Ammon's horn (tissue), 1 donor: Measurements from ENCODE around the gene SEPHS1.

ENCODE experiments used
- DNase-seq: peaks from one replicate; pipeline ENCODE4 v3.0.0-alpha.2; 2016; ENCODE audit warnings: low spot score

Gene SEPHS1

DNA sequence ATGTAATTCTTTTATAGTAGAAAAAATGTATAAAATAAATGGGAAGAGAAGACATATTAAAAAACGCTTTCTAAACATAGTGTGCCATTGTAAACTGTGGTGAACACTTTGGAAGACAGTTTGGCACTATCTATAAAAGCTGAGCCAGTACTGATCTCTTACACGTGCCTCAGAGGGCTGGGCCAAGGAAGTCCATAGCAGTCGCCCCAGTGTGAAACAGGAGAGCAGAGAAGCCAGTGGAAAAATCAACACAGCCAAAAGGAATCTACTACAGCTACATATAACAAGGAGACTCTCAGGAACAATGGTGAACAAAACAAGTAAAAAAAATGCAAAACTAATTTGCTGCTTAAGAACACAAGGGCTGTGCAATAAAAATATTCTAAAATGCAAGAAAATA is 20.6 kb downstream of the SEPHS1 start:
- no peak for DNase-seq

DNA sequence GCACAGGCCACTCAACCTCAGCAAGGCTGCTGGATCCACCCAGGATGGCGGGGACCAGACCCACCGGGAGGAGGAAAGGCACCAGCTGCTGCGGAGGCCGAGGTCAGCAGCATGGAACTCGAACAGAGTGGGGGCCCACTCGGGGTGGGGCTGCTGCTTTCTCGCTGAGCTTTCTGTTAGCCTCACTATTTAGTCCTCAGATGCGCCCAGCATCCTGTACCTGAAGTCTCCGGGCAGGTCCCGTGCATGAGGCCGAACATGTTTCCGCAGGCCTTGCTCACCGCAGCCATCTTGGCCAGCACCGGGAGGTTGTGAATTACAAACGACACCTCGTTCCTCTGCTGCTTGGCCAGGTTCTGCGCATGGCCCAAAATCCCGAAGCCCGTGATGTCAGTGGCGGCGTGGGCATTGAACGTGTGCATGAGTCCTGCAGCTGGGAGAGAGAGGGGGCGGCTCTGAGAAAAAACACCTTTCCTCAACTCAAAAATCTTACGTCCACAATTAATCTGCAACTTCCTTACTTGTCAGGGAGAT is 25.4 kb downstream of the SEPHS1 start:
- DNase-seq = no peak

DNA sequence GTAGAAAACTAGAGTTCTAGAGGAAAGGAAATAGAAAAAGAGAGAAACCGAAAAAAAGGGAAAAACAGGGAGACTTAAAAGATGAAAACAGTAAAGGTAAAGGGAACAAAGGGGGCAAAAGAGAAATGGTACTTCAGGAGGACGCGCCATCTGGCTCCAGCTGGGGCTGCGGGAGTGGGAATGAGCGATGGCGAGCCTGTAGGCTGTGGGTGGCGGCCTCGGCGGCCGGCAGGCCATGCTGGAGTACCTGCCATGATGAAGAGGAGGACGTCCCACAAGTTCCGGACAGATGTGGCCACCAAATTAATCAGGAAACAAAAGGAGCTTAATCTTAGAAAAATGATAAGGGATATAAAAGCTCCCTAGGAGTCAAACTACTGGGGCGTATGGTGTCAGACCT is 26.5 kb downstream of the SEPHS1 start:
- DNase-seq = no peak

DNA sequence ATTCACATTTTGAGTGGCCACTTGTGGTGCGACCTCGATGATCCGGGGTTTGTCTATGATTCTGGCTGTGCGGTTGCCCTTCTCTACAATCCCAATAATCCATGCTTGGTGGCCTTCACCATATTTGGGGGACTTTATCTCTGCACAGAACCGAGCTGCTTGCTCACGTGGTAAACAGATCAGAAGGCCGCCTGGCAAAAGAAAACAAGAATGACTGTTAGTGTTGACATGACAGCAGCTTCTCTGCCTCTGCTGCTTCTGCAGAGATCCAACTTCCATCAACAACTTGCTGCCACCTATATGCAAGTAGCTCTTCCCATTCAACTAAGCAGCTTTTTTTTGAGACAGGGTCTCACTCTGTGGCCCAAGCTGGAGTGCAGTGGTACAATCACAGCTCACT is 28.9 kb downstream of the SEPHS1 start:
- DNase-seq = no peak

DNA sequence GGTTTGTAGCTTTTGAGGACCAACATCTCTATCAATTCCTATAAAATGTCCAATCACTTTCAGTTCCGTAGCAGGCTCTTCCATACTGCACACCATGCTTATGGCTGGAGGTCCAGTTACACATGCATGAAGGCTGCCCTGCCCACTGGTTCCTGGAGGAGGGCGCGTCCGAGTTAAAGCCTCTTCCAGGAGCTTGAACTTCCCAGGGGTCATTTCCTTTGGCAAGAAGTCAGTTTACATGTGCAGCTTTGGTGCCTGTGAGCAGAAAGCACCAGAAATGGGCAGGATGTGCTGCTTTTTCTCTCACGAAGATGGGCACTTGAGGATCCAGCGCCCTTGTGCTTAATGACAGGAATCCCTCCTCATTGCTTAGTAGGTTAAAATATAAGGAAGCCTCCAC is 30.6 kb downstream of the SEPHS1 start:
- no peak for DNase-seq

DNA sequence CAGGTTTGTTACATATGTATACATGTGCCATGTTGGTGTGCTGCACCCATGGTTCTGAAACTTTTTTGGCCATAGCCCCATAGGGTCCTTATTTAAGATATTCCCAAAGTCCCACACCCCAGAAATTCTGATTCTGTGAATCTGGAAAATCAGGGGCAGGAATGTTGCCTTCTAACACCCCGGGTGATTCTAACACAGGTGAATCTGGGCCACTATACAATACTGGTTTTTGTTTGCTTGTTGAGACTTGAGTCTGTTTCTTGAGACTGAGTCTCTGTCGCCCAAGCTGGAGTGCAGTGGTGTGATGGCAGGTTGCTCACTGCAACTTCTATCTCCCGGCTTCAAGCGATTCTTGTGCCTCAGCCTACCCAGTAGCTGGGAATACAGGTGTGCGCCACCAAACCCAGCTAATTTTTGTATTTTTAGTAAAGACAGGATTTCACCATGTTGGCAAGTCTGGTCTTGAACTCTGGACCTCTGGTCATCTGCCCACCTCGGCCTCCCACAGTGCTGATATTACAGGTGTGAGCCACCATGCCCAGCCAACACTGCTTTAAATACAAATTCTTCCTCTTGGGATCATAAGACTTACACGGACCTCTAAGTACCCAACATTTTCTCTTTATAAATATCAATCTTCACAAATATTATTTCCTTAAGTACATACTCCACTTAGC is 31.3 kb downstream of the SEPHS1 start:
- no peak for DNase-seq

DNA sequence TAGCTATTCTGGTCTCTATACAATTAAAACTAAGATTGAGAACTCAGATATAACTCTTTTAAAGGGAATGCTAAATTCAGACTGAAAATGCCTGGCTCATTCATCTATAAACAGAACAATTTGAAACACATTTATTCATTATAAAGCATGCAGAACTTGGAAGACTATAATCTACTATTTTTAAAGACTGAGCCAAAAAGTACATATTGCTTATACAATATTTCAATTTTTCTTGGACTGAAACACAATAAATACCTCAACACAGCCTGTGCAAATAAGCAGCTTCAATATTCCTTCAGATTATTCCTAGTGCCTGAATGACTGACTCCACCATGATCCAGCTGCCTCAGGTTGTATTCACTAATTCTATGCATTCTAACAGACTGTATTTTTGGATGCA is 32.7 kb downstream of the SEPHS1 start:
- no peak for DNase-seq

DNA sequence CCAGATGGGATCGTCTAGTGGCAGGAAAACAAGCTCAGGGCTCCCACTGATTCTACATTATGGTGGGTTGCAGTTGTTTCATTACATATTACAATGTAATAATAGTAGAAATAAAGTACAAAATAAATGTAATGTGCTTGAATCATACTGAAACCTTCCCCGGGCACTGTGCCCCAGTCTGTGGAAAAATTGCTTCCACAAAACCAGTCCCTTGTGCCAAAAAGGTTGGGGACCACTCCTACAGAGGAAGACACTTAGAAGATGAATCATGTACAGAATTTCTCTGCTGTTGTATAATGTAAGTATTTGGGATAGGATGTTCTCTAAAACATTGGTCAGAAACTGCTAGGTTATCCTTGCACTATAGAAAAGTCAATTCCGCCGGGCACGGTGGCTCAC is 36.9 kb downstream of the SEPHS1 start:
- no peak for DNase-seq

DNA sequence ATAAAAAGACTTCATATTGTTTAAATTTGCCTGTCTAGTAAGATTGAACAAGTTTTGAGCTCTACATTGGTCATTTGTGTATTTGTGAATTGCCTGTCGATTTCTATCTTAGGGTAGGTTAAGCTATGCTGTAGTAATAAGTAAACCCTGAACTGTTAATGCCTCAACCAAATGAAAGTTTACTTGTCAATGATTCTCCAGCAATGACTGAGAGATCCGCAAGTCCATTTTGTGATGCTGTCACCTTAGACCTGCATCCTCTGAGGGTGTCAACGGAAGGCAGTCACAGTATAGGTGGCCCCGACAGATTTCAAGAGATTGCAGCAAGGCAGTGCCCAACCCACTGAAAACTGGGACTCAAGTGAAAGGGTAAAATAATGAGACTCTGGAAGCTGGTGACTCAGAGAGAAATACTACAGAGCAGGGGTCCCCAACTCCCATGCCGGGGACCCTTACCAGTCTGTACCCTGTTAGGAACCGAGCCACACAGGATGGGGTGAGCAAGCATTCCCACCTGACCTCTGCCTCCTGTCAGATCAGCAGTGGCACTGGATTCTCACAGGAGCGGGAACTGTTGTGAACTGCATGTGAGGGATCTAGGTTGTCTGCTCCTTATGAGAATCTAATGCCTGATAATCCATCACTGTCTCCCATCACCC is 37.4 kb downstream of the SEPHS1 start:
- no peak for DNase-seq

DNA sequence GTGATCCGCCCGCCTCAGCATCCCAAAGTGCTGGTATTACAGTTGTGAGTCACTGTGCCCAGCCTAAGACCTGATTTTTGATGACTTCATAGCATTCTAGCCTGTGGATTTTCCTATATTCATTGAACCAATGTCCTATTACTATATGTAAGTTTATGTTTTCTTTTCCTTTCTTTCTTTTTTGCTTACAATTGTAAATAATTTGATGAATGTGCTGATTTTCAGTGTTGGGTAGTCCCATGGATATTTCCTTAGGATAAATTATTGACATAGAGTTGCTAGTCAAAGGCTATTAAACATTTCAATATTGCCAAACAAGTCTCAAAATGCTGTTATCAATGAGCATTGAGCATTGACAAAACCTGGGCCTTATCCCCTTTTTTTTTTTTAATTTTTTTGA is 38.3 kb downstream of the SEPHS1 start:
- no peak for DNase-seq

DNA sequence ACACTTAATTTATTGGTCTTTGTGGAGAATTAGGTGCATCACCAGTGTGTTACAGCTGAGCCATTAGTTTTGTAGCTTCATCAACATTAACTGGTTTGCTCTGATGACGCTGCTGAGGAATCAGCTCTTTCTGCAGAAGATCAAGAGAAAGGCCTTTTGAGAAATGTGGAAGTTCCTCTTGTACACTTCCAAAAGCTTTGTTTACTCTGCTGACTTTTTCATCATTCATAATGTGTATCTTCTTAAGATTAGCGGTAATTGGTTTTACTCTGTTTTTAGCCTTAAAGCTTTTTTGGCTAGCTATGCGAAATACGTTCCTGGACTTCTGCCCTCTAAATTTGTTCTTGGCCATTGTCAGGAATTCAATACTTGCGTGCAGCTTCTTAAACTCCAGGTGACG is 40.0 kb downstream of the SEPHS1 start:
- DNase-seq = no peak

DNA sequence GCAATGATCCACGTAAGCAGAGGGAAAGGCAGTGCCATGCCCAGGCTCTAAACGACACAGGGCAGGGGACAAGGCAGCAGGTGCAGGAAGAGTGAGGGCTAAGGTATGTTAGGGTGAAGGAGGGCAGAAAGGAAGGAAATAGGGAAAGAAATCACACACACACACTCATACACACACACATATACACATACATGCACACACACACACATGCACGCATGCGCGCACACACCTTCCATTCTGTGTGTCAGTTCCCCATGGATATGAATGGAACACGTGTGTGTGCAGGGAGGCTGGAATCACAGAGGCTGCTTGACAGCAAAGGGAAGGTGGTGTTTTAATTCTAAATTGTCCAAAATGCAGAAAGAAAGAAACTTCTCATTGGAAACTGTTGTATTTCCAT is 42.0 kb downstream of the SEPHS1 start:
- no peak for DNase-seq

DNA sequence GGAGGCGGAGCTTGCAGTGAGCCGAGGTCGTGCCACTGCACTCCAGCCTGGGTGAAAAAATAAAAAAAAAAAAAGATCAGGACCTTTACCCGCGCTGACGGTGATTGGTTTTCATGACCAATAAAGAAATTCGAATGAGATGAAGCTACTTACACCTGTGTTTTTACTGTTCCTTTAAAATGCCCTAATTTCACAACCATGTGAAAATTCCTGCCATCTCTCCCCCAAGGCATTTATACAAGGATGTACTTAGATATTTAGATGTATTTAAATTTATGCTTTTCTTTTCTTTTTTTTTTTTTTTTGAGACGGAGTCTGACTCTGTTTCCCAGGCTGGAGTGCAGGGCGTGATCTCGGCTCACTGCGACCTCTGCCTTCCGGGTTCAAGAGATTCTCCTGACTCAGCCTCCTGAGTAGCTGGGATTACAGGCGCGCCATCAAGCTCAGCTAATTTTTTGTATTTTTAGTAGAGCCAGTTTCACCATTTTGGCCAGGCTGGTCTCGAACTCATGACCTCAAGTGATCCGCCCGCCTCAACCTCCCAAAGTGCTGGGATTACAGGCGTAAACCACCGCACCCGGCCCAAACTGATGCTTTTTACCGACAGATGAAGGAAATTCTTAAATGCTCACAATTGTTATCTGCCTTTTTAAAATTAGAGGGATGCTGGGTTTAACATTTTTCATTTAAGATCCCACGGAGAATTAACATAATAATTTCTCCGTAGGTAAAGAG is 45.1 kb downstream of the SEPHS1 start:
- DNase-seq = no peak

DNA sequence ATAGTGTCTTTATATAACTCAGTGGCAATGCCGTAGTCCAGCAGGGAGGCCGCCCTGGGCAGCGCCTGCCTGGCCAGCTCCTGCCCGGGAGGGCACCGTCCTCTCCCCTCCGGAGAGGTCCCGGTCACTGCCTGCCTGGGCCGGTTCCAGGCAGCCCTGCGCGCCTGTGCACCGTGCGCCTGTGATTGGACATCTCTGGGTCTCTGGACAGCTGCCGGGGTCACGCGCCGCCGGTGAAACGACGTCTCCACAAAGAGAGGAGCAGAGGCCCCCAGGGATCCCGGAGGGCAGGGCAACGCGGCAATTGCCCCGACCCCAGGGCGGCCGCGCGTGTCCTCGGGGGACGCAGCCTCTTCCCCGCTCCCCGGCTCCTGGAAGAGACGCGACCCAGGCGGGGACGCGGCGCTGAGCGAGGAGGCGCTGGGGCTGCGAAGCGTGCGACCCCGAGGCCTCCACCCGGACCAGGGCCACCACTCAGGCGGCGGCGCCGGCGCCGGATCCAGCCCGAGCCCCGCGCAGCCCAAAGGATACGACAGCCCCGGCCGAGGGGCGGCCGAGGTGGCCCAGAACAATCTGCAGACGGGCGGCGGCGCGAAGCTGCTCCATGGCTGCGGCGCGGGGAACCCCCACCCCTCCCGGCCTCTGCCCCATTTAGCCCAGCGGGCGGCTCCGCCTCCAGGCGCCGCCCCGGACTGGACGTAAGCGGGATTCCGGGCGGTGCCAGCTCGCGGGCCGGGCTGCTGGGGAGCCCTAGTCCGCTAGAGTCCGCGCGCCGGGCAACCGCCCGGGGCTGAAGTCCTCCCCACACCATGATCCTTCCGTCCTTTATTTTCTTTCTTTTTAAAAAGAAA is 48.4 kb downstream of the SEPHS1 start, which contains the start of gene PHYH:
Gene PHYH (minus strand): TSS at position 628 of the 851 bp plus-strand sequence. CDS start 22 bp downstream, at position 606.
- peak; percentile 92 for DNase-seq

DNA sequence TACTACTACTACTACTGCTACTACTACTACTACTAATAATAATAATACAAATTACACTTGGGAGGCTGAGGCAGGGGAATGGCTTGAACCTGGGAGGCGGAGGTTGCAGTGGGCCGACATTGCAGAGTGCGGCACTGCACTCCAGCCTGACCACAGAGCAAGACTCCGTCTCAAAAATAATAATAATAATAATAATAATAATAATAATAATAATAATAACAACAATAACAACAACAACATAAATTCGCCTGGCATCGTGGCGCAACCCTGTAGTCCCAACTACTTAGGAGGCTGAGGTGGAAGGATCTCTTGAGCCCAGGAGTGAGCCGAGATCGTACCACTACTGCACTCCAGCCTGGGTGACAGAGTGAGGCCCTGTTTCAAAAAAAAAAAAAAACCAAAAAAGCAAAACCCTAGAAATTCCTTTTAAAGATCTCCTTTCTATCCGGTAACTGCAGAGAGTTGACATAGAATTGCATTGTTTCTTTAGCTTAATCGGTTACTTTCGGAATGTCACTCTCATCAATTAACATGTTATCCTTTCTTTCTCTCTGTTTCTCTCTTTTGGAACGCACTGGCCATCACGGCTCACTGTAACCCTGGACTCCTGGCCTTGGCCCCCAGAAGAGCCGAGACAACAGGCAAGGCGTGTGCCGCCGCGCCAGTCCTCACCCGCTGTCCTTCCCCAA is 49.2 kb downstream of the SEPHS1 start:
- no peak for DNase-seq

DNA sequence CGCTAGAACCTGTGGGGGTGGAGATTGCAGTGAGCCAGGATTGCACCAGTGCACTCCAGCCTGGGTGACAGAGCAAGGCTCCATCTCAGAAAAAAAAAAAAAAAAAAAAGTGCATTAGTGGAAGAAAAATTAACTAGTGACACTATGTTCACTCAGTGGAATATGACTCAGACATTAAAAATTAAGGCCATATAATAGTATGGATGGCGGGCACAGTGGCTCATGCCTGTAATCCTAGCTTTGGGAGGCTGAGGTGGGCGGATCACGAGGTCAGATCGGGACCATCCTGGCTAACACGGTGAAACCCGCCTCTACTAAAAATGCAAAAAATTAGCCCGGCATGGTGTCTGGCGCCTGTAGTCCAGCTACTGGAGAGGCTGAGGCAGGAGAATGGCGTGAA is 51.6 kb downstream of the SEPHS1 start:
- no peak for DNase-seq

DNA sequence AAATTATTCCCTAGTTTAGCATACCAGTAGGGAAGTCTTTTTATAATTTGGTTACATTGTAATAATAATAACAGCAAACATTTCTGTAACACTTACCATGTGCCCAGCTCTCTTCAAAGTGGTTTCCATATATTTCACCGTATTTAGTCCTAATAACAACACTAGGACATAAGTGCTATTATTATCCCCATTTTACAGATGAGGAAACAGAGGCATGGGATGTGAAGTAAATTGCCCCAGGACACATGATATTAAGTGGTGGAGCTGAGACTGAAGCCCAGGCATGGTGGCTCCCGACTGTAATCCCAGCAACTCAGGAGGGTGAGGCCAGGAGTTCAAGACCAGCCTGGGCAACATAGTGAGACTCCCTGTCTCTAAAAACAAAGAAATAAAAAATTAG is 53.3 kb downstream of the SEPHS1 start:
- no peak for DNase-seq

DNA sequence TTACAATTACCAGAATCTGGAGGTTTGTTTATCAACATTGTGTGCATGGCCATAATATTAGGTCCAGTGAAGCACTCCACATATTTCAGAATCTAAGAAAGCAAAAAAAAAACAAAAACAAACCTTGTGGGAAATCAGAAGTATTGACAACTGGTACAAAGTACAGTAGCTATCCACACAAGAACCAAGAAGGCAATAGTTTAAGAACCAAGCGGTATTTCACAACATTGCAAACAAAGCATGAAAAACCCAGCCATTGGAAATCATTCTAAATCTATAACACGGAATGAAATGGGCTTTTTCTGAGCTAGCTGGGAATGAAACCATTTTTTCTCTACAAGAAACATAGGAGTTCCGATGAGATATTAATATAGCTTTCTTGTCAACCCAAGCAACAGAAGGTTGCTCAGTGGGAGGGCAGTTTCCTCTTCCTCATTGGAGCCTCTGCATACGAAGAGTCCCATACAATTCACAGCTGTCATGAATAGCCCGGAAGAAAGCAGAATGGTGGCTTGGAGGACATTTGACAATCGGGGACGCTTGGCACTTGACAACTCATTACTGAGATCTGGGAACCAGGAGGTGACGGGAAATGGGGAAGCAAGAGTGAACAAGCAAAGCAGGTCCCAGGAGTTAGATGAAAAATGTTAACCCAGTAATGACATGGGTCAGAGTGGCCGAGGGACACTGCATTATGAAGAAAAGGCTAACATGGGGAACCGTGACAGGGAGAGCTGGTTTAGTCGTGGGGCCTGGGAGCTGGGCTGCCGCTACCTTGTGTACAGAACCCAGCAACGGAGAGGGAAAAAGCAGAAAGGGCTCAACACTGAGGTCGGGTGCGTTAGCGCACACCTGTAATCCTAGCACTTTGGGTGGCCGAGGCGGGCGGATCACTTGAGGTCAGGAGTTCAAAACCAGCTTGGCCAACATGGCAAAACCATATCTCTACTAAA is 56.0 kb downstream of the SEPHS1 start:
- DNase-seq = no peak

DNA sequence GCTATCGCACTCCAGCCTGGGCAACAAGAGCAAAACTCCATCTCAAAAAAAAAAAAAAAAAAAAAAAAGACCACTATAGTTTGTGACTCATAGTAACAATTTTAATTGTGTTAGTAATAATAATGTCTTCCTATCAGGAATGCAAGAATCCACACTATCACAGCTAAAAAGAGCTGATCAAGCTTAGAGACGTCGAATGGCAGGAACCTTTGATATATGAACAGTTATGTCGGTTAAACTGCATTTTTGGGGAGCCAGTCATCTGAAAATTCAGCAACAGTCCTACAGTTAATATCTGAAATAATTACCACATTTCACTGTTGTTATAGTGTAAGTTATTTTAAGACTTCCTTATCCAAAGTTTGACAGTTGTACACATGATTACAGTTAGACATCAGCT is 57.0 kb downstream of the SEPHS1 start:
- no peak for DNase-seq

DNA sequence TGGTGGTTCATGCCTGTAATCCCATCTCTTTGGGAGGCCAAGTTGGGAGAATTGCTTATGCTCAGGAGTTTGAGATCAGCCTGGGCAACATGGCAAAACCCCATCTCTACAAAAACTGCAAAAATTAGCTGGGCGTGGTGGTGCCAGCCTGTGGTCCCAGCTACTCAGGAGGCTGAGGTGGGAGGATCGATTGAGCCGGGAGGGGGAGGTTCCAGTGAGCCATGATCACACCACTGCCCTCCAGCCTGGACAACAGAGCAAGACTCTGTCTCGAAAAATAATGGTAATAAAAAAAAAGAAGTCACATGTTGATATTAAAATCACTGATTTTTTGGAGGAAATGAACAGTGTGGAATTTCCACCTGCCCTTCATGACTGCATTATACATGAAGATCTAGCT is 64.0 kb downstream of the SEPHS1 start:
- no peak for DNase-seq
